Hematopoietic multipotent progenitor cell treated with erythropoietin and hydrocortisone succinate and interleukin-3 and kit ligand, for 15 days (in vitro differentiated cells): Measurements from ENCODE around the gene SLC38A9.
"Not testable (repeated sequence)": the region's sequence is repeated elsewhere in the genome, so short reads cannot be mapped to it uniquely, and the experiment has no call there.

Source experiments
- DNase-seq: peaks from one replicate; pipeline ENCODE4 v3.0.0-alpha.2; 2015; ENCODE audit warnings: low spot score

Gene SLC38A9

GRCh38 chr5:55712023-55712859 is at the start of gene SLC38A9:
SLC38A9 (minus strand) TSS chr5:55712324; CDS start chr5:55697958, 14,366 bp downstream.
- DNase-seq, result peak; percentile 92

GRCh38 chr5:55761721-55762120 is 49.6 kb upstream of the SLC38A9 start:
- DNase-seq, result not testable (repeated sequence)

- no peak for DNase-seq
Measured at GRCh38 chr5:55758714-55759113, 46.6 kb upstream of the SLC38A9 start.

- DNase-seq, result no peak
Measured at GRCh38 chr5:55758231-55758630, 46.1 kb upstream of the SLC38A9 start.

- DNase-seq, result no peak
Measured at GRCh38 chr5:55750499-55750898, 38.4 kb upstream of the SLC38A9 start.

GRCh38 chr5:55750063-55750462 is 37.9 kb upstream of the SLC38A9 start:
- no peak for DNase-seq

GRCh38 chr5:55749387-55749786 is 37.3 kb upstream of the SLC38A9 start:
- no peak for DNase-seq

GRCh38 chr5:55747778-55748318 is 35.7 kb upstream of the SLC38A9 start:
- no peak for DNase-seq

- DNase-seq, result no peak
Measured at GRCh38 chr5:55742778-55743177, 30.7 kb upstream of the SLC38A9 start.

- no peak for DNase-seq
Measured at GRCh38 chr5:55737793-55738192, 25.7 kb upstream of the SLC38A9 start, which contains the start of gene DDX4. DDX4 (plus strand) TSS chr5:55738061; CDS start chr5:55738964, 903 bp downstream.

GRCh38 chr5:55734658-55735057 is 22.5 kb upstream of the SLC38A9 start:
- no peak for DNase-seq

GRCh38 chr5:55732585-55732984 is 20.5 kb upstream of the SLC38A9 start:
- DNase-seq, result no peak

GRCh38 chr5:55731848-55732247 is 19.7 kb upstream of the SLC38A9 start:
- no peak for DNase-seq

- DNase-seq, result no peak
Measured at GRCh38 chr5:55724281-55724680, 12.2 kb upstream of the SLC38A9 start.

GRCh38 chr5:55720188-55720703 is 8.1 kb upstream of the SLC38A9 start:
- no peak for DNase-seq

- not testable (repeated sequence) for DNase-seq
Measured at GRCh38 chr5:55719026-55719425, 6.9 kb upstream of the SLC38A9 start.

GRCh38 chr5:55715519-55716078 is 3.5 kb upstream of the SLC38A9 start:
- no peak for DNase-seq

- DNase-seq, result no peak
Measured at GRCh38 chr5:55714749-55715148, 2.6 kb upstream of the SLC38A9 start.

GRCh38 chr5:55714339-55714738 is 2.2 kb upstream of the SLC38A9 start:
- DNase-seq, result no peak

GRCh38 chr5:55713871-55714270 is 1.7 kb upstream of the SLC38A9 start:
- no peak for DNase-seq

GRCh38 chr5:55711507-55712022 is 559 bp downstream of the SLC38A9 start:
- DNase-seq, result no peak

GRCh38 chr5:55708732-55709131 is 3.4 kb downstream of the SLC38A9 start:
- DNase-seq, result no peak

GRCh38 chr5:55706230-55706629 is 5.9 kb downstream of the SLC38A9 start:
- DNase-seq, result no peak
